Duodenal mucosa (tissue), 2 donors: ENCODE results near the gene NFIB.

Source experiments
- H3K27ac ChIP-seq: one replicate; pipeline ENCODE4 v1.7.0; 2013; ENCODE audit warnings: low read depth, low read length
- H3K27me3 ChIP-seq, 2 donors: one replicate each; pipeline ENCODE4 v1.7.0; 2013; ENCODE audit warnings: low read length in 2 of 2, control low read depth in 1 of 2; ENCODE audit not compliant: insufficient read depth in 2 of 2, control insufficient read depth in 1 of 2
- H3K36me3 ChIP-seq, 2 donors: one replicate each; pipeline ENCODE4 v1.7.0; 2013; ENCODE audit warnings: low read length in 2 of 2, control low read depth in 1 of 2; ENCODE audit not compliant: insufficient read depth in 2 of 2, control insufficient read depth in 1 of 2
- H3K4me1 ChIP-seq, 2 donors: one replicate each; pipeline ENCODE4 v1.7.0; 2013; ENCODE audit warnings: low read length in 2 of 2, control low read depth in 1 of 2; ENCODE audit not compliant: insufficient read depth in 2 of 2, control insufficient read depth in 1 of 2
- H3K4me3 ChIP-seq, 2 donors: one replicate each; pipeline ENCODE4 v1.7.0; 2013; ENCODE audit warnings: low read length in 2 of 2, low read depth in 1 of 2
- H3K9ac ChIP-seq, 2 donors: one replicate each; pipeline ENCODE4 v1.7.0; 2013; ENCODE audit warnings: low read length in 2 of 2, low read depth in 1 of 2
- H3K9me3 ChIP-seq, 2 donors: one replicate each; pipeline ENCODE4 v1.7.0; 2013; ENCODE audit warnings: low read length in 2 of 2, control low read depth in 1 of 2; ENCODE audit not compliant: control insufficient read depth in 1 of 2

NFIB gene

DNA sequence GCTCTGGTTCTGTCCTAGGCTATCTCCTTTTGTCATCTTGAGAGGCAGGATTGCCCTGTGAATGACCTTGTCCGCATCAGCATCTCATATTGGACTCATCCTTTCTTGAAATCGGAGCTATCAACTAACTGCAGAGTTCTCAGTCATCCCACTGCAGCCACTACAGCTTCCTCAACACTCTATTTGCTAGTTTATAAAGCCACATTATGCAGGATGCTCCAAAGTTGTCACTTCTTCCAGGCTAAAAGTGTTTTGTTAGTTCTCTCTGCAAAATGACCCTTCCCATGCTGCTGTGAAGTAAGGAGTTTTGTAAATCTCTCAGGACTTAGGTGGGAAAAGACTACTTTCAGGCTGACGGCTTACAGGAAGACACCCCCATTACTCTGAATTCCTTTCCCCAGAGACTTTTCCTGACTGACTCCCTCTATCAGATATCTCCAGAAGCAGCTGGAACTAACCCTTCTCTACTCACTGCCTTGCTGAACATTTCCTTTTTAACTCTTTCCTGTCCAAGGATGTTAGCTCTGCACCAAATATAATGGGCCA lies 257.6 kb downstream of the NFIB start:
- H3K27me3 ChIP-seq: no peaks in the 10 kb centered on the region
- no peaks in the 10 kb centered on the region for H3K9me3 ChIP-seq
- H3K27ac ChIP-seq: no peak overlapping the region
- H3K9ac ChIP-seq: no peak overlapping the region
- no peak overlapping the region for H3K4me3 ChIP-seq
- H3K36me3 ChIP-seq: no peaks in the 10 kb centered on the region
- no peaks in the 10 kb centered on the region for H3K4me1 ChIP-seq

DNA sequence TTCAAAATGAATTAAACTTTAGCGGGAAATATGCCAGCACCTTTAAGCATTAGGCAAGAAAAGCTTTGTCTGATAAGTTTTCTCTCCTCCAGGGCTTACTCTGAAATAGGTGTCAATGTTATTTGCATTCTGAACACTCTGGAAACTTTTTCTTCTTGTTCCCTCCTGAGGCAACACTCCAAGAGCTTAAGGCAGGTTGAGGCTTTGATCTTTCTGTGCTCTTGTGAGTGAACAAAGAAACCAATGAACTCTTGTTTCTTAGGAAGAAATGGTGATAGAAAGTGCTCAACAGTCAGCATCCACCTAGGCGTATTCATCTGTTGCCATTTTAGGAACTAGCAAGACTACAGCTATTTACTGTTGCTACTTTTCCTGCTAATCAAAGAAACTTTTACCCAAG lies 259.8 kb downstream of the NFIB start:
- Histone ChIP-seq H3K4me1 (no peaks in the 10 kb centered on the region), H3K27me3 (no peaks in the 10 kb centered on the region), H3K36me3 (no peaks in the 10 kb centered on the region), H3K9ac (no peak overlapping the region), H3K4me3 (no peak overlapping the region), H3K27ac (no peak overlapping the region), H3K9me3 (no peaks in the 10 kb centered on the region)

DNA sequence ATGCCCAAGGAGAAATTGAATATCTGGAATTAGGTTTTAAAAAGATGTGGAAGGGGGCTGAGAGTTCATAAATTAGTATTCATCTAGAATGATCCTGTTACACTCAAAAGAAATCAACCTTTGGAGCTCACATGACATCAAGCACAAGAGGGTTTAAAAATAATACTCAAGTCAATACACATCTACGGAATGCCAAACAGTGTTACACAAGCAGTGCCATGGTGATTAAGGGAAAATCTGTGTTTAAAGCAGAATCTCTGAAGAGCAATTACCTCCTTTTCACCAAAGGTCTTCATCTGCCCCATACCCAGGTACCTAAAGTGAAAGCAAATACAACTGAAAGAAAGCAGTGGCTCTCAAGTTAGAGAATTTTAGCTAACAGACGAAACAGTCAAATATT lies 261.6 kb downstream of the NFIB start:
- Histone ChIP-seq H3K27ac (no peak overlapping the region), H3K9ac (no peak overlapping the region), H3K4me3 (no peak overlapping the region), H3K9me3 (no peaks in the 10 kb centered on the region), H3K4me1 (no peaks in the 10 kb centered on the region), H3K36me3 (no peaks in the 10 kb centered on the region), H3K27me3 (no peaks in the 10 kb centered on the region)

DNA sequence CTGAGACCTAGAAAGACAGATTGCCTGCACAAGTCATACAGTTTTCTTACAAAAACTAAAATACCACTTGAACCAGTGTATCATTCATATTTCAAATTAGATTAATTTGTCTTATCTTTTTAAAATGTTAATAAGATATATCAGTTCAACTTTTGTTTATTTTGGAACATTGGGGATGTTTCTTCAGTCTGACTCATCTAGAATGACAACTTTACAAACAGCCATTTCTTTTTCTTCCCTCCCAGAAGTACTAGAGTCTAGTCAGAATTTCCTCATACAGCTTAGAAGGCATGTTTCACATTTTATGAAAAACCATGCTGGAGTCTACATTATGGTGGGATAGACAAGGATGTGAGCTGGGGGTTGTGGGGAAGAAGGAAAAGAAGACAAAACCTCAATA lies 262.5 kb downstream of the NFIB start:
- H3K27me3 ChIP-seq: no peaks in the 10 kb centered on the region
- H3K4me1 ChIP-seq: no peaks in the 10 kb centered on the region
- H3K4me3 ChIP-seq: no peak overlapping the region
- no peaks in the 10 kb centered on the region for H3K36me3 ChIP-seq
- no peak overlapping the region for H3K9ac ChIP-seq
- no peaks in the 10 kb centered on the region for H3K9me3 ChIP-seq
- H3K27ac ChIP-seq: no peak overlapping the region

DNA sequence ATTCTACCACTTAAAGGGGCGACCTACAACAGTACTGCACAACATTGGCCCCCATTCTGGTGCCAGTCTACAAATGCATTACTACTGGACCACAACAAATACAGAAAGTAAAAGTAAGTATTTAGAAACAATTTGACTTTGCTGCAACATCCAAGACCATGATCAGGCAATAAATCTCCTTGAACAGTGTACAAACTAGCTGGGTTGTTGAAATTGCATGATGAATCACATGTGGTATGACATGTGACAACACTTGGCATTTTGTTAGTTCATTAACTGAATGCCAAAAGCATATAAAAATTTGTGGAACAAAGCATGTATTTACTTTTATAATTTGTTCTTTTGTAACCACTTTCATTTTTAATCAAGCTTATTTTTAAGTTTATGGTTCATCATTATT lies 270.5 kb downstream of the NFIB start:
- H3K36me3 ChIP-seq: no peaks in the 10 kb centered on the region

DNA sequence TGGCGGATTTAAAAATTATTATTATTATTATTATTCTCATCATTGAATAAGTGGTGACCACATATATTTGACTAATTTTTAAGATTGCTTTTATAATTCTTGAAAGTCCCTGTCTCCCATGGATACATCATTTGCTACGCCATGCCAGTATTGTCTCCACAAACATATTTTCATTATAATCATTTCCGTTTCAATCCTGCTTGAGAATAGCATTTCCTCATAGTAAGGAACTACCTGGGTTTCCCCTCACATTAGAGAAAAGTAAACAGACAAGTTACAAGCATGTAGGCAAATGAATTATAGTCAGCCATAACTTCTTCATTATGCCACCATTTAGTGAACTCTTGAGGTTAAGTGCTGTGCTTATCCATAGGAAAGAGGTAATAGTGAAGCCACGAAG lies 276.6 kb downstream of the NFIB start:
- H3K4me3 ChIP-seq: no peak overlapping the region
- H3K27ac ChIP-seq: no peak overlapping the region
- H3K27me3 ChIP-seq: no peaks in the 10 kb centered on the region
- no peaks in the 10 kb centered on the region for H3K4me1 ChIP-seq
- no peaks in the 10 kb centered on the region for H3K36me3 ChIP-seq
- no peaks in the 10 kb centered on the region for H3K9me3 ChIP-seq
- no peak overlapping the region for H3K9ac ChIP-seq

More for the DNA sequence above, 270.5 kb downstream of the NFIB start:
- Histone ChIP-seq H3K27me3 (no peaks in the 10 kb centered on the region), H3K4me1 (no peaks in the 10 kb centered on the region), H3K4me3 (no peak overlapping the region), H3K9me3 (no peaks in the 10 kb centered on the region), H3K9ac (no peak overlapping the region), H3K27ac (no peak overlapping the region)

DNA sequence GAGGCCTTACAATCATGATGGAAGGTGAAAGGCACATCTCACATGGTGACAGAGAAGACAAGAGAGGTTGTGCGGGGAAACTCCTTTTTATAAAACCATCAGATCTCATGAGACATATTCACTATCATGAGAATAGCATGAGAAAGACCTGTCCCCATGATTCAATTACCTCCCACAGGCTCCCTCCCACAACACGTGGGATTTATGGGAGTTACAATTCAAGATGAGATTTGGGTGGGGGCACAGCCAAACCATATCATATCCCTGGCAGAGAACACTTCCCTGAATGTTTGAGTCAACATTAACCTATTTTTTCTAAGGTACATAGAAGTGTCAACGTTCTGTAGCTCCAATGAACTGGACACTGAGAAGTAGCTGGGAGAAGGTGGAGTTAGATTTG lies 280.9 kb downstream of the NFIB start:
- Histone ChIP-seq H3K36me3 (no peaks in the 10 kb centered on the region), H3K9me3 (no peaks in the 10 kb centered on the region), H3K4me3 (no peak overlapping the region), H3K9ac (no peak overlapping the region), H3K27ac (no peak overlapping the region), H3K4me1 (peaks cover 0 to 1% of the 10 kb centered on the region in 2 donors), H3K27me3 (no peaks in the 10 kb centered on the region)
